Endothelial cell of umbilical vein (primary cell): Measurements from ENCODE around the gene ELAVL1. TPM values are rescaled to one million over a fixed set of nuclear protein-coding genes. Genes with fewer than 3 reads are reported as not detected.

Experiments used
- BruUV-seq: library from RNA; stranded (reverse); fragments of 400-500 nt; replicated peaks from 2 replicates; lab custom pipeline; 2021; lab: Mats Ljungman, UMichigan
- CTCF ChIA-PET: fragments of 300-600, 350-600 bp; sonication (Branson Sonifier 250); formaldehyde crosslinking; loops from one replicate; lab custom pipeline; 2021; ENCODE audit warnings: antibody characterized with exemption, inconsistent platforms; lab: Charles Lee
- POLR2A ChIA-PET: fragments of 300-600, 350-600 bp; sonication (Branson Sonifier 250); formaldehyde crosslinking; loops from one replicate; lab custom pipeline; 2021; ENCODE audit warnings: antibody characterized with exemption, inconsistent platforms; lab: Charles Lee
- DNase-seq: peaks from one replicate; pipeline ENCODE4 v3.0.0-alpha.2; 2011; ENCODE audit warnings: low read depth, low spot score
- FAIRE-seq: peaks from 2 replicates; lab custom pipeline; 2011; peaks lifted over from hg19 to GRCh38; lab: Jason Lieb, UNC
- H2AFZ ChIP-seq: 2 replicates; pipeline ENCODE4 v1.6.0; 2012; ENCODE audit warnings: low read depth, low read length, control low read depth, inconsistent platforms
- H3K27ac ChIP-seq: 2 replicates; pipeline ENCODE4 v1.5.1; 2011; ENCODE audit warnings: low read depth, mild to moderate bottlenecking, control low read depth, low read length, moderate library complexity; ENCODE audit not compliant: insufficient read depth
- H3K27me3 ChIP-seq, 2 experiments: 2 replicates each; pipeline versions ENCODE4 v1.6.0 to v1.6.1; 2011; ENCODE audit warnings: low read length in 2 of 2, mixed read lengths in 1 of 2; ENCODE audit not compliant: control insufficient read depth in 2 of 2, insufficient read depth in 2 of 2
- H3K36me3 ChIP-seq, 2 experiments: 2 replicates in 1 of 2; 3 replicates in 1 of 2; pipeline ENCODE4 v1.5.1; 2011; ENCODE audit warnings: low read length in 2 of 2, mild to moderate bottlenecking in 1 of 2, moderate library complexity in 1 of 2; ENCODE audit not compliant: control insufficient read depth in 2 of 2, insufficient read depth in 2 of 2; ENCODE audit errors: extremely low read depth in 1 of 2
- H3K4me1 ChIP-seq: 3 replicates; pipeline ENCODE4 v1.5.1; 2011; ENCODE audit warnings: mild to moderate bottlenecking, low read length; ENCODE audit not compliant: control insufficient read depth, insufficient read depth; ENCODE audit errors: extremely low read depth
- H3K4me2 ChIP-seq: 2 replicates; pipeline ENCODE4 v1.6.1; 2011; ENCODE audit warnings: low read length, control low read depth, mixed read lengths; ENCODE audit not compliant: insufficient read depth
- H3K4me3 ChIP-seq, 3 experiments: fragments of 200-600 bp in 1 of 3; sonication (generic), shearing (Covaris generic) in 1 of 3; replicated peaks in 1 of 3; 2 replicates each; pipeline ENCODE4 v1.5.1; 2011 to 2016; ENCODE audit warnings: control low read depth in 3 of 3, low read length in 3 of 3, mild to moderate bottlenecking in 2 of 3, inconsistent platforms in 1 of 3, low read depth in 1 of 3, moderate library complexity in 1 of 3; ENCODE audit not compliant: insufficient read depth in 1 of 3
- H3K79me2 ChIP-seq: 2 replicates; pipeline ENCODE4 v1.6.0; 2012; ENCODE audit warnings: low read length, inconsistent platforms; ENCODE audit not compliant: control insufficient read depth, insufficient read depth
- H3K9ac ChIP-seq: replicated peaks from 2 replicates; pipeline ENCODE3; 2011; ENCODE audit warnings: low read length, control low read depth; ENCODE audit not compliant: insufficient read depth; ENCODE audit errors: extremely low read depth
- H3K9me1 ChIP-seq: replicated peaks from 3 replicates; pipeline ENCODE4 v1.6.0; 2011; ENCODE audit warnings: mild to moderate bottlenecking, low read length; ENCODE audit not compliant: control insufficient read depth, insufficient read depth; ENCODE audit errors: extremely low read depth
- H3K9me3 ChIP-seq: replicated peaks from 2 replicates; pipeline ENCODE4 v1.5.1; 2012; ENCODE audit warnings: low read length, inconsistent platforms; ENCODE audit not compliant: control insufficient read depth, insufficient read depth
- H4K20me1 ChIP-seq: replicated peaks from 2 replicates; pipeline ENCODE3; 2011; ENCODE audit warnings: mild to moderate bottlenecking, low read length; ENCODE audit not compliant: control insufficient read depth, insufficient read depth; ENCODE audit errors: extremely low read depth
- EZH2 ChIP-seq: IDR thresholded peaks from 2 replicates; pipeline ENCODE4 v1.6.1; 2012; ENCODE audit warnings: borderline replicate concordance, low read depth, mild to moderate bottlenecking, moderate library complexity, low read length, inconsistent platforms; ENCODE audit not compliant: severe bottlenecking
- FOS ChIP-seq: IDR thresholded peaks from 2 replicates; pipeline ENCODE4 v1.6.1; 2011; ENCODE audit warnings: mild to moderate bottlenecking, low read length, moderate library complexity, borderline replicate concordance; ENCODE audit not compliant: insufficient read depth
- GATA2 ChIP-seq: IDR thresholded peaks from 2 replicates; pipeline ENCODE4 v1.7.0; 2011; ENCODE audit warnings: low read depth, mild to moderate bottlenecking, moderate library complexity, mixed read lengths, low read length; ENCODE audit not compliant: insufficient read length, insufficient read depth
- JUN ChIP-seq: IDR thresholded peaks from 2 replicates; pipeline ENCODE4 v1.6.1; 2011; ENCODE audit warnings: borderline replicate concordance, low read depth; ENCODE audit not compliant: insufficient read length, insufficient read depth
- MAX ChIP-seq: IDR thresholded peaks from 2 replicates; pipeline ENCODE4 v1.6.1; 2011; ENCODE audit not compliant: insufficient read depth, insufficient read length
- POLR2A ChIP-seq: IDR thresholded peaks from 2 replicates; pipeline ENCODE4 v1.6.1; 2012; ENCODE audit warnings: low read depth, mild to moderate bottlenecking, control low read depth, low read length
- POLR2AphosphoS5 ChIP-seq: IDR thresholded peaks from 2 replicates; pipeline ENCODE4 v1.6.1; 2012; ENCODE audit warnings: low read depth, mild to moderate bottlenecking, control low read depth, low read length, moderate library complexity; ENCODE audit not compliant: insufficient read depth
- dilution Hi-C: fragments of 300-500 bp; cut with MboI; formaldehyde crosslinking; loops from one replicate; pipeline ENCODE4 v1.15.0; 2019; ENCODE audit warnings: low sequenced_read_pairs; ENCODE audit not compliant: extremely low pct_ligation_motif_present
- intact Hi-C: fragments of 100-400 bp; cut with micrococcal nuclease; formaldehyde crosslinking; loops from one replicate; pipeline ENCODE4 v1.10.0; 2022
- polyA plus RNA-seq, 4 experiments: library from polyadenylated mRNA; depleted of rRNA in 3 of 4; stranded (reverse) in 3 of 4; unstranded in 1 of 4; fragments of >200 nt; gene quantifications; 2 replicates each; pipeline versions ENCODE4 v1.2.1 to v1.2.3, GENCODE V29; 2011 to 2012; ENCODE audit warnings: missing spikeins in 1 of 4
- total RNA-seq: library from RNA; stranded (reverse); gene quantifications from 2 replicates; pipeline ENCODE4 v1.2.3, GENCODE V29; 2021

Gene ELAVL1
- total and polyA plus RNA-seq, 2 donors (not counting 3 experiments of a cell fraction or from before 2014, with no cell fraction given): 46.8 to 134 TPM

- Histone ChIP-seq H3K4me2 (no peak overlapping the region), H4K20me1 (no peaks in the 10 kb centered on the region), H3K4me3 (no peak overlapping the region), H3K9me3 (no peaks in the 10 kb centered on the region), H3K79me2 (peaks cover 28% of the 10 kb centered on the region), H3K27ac (no peak overlapping the region), H3K9ac (no peak overlapping the region), H3K27me3 (no peaks in the 10 kb centered on the region), H3K4me1 (peaks cover 8% of the 10 kb centered on the region), H2AFZ (no peak overlapping the region), H3K9me1 (no peaks in the 10 kb centered on the region), H3K36me3 (peaks cover 0 to 23% of the 10 kb centered on the region in 2 experiments)
- intact Hi-C loops: no loop called here
- DNase-seq: no peak
- ChIA-PET CTCF (no interaction called here), POLR2A (interaction anchor here (0.6 to 0.7 kb wide), 2 partner anchors 12 to 49 kb away, joined by 3 read pairs; no protein-coding TSS in a partner anchor)
- no TSS peak for BruUV-seq
- no peak for FAIRE-seq
- TF ChIP-seq MAX (no peak), JUN (no peak), POLR2AphosphoS5 (no peak), GATA2 (no peak), POLR2A (no peak), FOS (no peak), EZH2 (no peak)
- dilution Hi-C loops: no loop called here
These were observed 96.5 kb downstream of the ELAVL1 start for GRCh38 chr19:7908742-7909461.

Other genes with a start within 250 kb of the ELAVL1 start
- gene CLEC4M, start 242.4 kb downstream of the ELAVL1 start, total RNA-seq: 0.23 and 0.46 TPM in 2 replicates
- 1.0 and 1.1 TPM in 2 replicates for gene CLEC4M, start 242.4 kb downstream of the ELAVL1 start, polyA plus RNA-seq
- gene EVI5L, start 175.4 kb downstream of the ELAVL1 start, total RNA-seq: 13.5 and 18.3 TPM in 2 replicates
- gene EVI5L, start 175.4 kb downstream of the ELAVL1 start, polyA plus RNA-seq: 11.9 and 15.8 TPM in 2 replicates
- gene PRR36, start 131.3 kb downstream of the ELAVL1 start, total RNA-seq: not detected in 2 replicates
- 0.05 TPM in 1 of 2 replicates, not detected in the other for gene PRR36, start 131.3 kb downstream of the ELAVL1 start, polyA plus RNA-seq
- 1.6 and 1.8 TPM in 2 replicates for gene LRRC8E, start 117.1 kb downstream of the ELAVL1 start, total RNA-seq
- 1.1 and 1.3 TPM in 2 replicates for gene LRRC8E, start 117.1 kb downstream of the ELAVL1 start, polyA plus RNA-seq
- 31.6 and 36.0 TPM in 2 replicates for gene MAP2K7, start 101.8 kb downstream of the ELAVL1 start, total RNA-seq
- 13.8 and 14.0 TPM in 2 replicates for gene MAP2K7, start 101.8 kb downstream of the ELAVL1 start, polyA plus RNA-seq
- 1.2 TPM in 1 of 2 replicates, not detected in the other for gene TGFBR3L, start 90.8 kb downstream of the ELAVL1 start, total RNA-seq
- 0.35 and 0.81 TPM in 2 replicates for gene TGFBR3L, start 90.8 kb downstream of the ELAVL1 start, polyA plus RNA-seq
- 23.7 and 29.2 TPM in 2 replicates for gene SNAPC2, start 85.3 kb downstream of the ELAVL1 start, total RNA-seq
- gene SNAPC2, start 85.3 kb downstream of the ELAVL1 start, polyA plus RNA-seq: 25.8 and 33.0 TPM in 2 replicates
- gene CTXN1, start 79.5 kb downstream of the ELAVL1 start, total RNA-seq: 27.6 and 31.1 TPM in 2 replicates
- gene CTXN1, start 79.5 kb downstream of the ELAVL1 start, polyA plus RNA-seq: 16.0 and 25.6 TPM in 2 replicates
- 61.5 and 62.9 TPM in 2 replicates for gene TIMM44, start 62.0 kb downstream of the ELAVL1 start, total RNA-seq
- gene TIMM44, start 62.0 kb downstream of the ELAVL1 start, polyA plus RNA-seq: 64.3 and 82.5 TPM in 2 replicates
- gene CCL25, start 47.1 kb upstream of the ELAVL1 start, total RNA-seq: not detected in 2 replicates
- gene CCL25, start 47.1 kb upstream of the ELAVL1 start, polyA plus RNA-seq: not detected in 2 replicates
- not detected in 2 replicates for gene FBN3, start 144.0 kb upstream of the ELAVL1 start, total RNA-seq
- gene FBN3, start 144.0 kb upstream of the ELAVL1 start, polyA plus RNA-seq: not detected in 2 replicates
- gene CERS4, start 203.7 kb upstream of the ELAVL1 start, total RNA-seq: 2.5 and 4.9 TPM in 2 replicates
- gene CERS4, start 203.7 kb upstream of the ELAVL1 start, polyA plus RNA-seq: 7.7 and 9.9 TPM in 2 replicates